Measurements from ENCODE around the gene FZR1.

DNA sequence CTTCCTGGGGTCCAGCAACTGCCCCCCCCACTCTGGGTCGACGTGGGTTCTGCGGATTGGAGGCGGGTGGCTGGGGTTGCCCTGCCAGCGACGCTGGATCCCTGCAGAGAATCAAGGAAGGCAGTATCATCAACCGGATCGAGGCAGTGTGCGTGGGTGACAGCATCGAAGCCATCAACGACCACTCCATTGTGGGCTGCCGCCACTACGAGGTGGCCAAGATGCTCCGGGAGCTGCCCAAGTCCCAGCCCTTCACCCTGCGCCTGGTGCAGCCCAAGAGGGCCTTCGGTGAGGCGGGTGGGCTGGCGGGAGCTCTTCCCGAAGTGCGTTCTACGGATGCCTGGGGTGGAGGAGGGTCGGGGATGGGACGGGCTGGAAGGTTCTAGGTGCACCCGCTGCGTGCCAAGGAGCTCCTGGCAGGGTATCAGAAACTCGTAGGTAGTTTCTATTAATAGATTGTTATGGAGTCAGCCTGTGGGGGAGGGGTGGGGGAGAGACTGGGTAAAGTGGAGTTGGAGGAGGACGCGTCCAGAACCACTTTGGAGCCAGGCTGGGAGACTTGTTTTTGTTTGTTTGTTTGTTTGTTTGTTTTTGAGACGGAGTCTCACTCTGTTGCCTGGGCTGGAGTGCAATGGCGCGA, 80.7 kb downstream of the FZR1 start:
- TF ChIP-seq EZH2 (IDR thresholded peaks at IDR 0.05; ENCODE audit: insufficient read depth, poor library complexity, severe bottlenecking) (no peak), EZH2phosphoT487 (IDR thresholded peaks at IDR 0.05; ENCODE audit: insufficient read depth, low read depth) (no peak)
